Measurements from ENCODE around the gene CCDC184.

CCDC184 gene

DNA sequence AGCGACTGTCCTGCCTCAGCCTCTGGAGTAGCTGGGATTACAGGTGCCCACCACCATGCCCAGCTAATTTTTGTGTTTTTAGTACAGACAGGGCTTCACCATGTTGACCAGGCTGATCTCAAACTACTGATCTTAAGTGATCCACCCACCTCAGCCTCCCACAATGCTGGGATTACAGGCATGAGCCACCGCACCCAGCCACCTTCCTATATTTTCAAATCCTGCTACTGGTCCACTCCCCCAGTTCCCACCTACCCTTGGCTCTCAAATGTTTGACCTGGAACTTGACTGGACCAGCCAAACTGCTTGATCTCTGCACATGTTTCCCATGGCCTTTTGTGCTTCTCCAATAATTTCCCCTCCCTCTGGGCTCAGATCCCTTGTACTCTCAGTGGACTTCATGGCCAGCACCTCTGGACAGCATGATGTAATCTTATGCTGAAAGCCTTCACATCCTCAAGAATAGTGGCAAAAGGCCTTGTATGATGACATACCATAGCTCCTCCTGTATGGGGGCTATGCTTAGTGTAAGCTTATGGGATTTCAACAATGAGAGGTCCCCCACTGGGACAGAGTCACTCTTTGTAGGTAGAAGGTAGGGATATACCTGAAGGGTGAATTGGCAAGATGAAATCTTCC lies 2.5 kb upstream of the CCDC184 start:
- TF ChIP-seq, protein P1, sequence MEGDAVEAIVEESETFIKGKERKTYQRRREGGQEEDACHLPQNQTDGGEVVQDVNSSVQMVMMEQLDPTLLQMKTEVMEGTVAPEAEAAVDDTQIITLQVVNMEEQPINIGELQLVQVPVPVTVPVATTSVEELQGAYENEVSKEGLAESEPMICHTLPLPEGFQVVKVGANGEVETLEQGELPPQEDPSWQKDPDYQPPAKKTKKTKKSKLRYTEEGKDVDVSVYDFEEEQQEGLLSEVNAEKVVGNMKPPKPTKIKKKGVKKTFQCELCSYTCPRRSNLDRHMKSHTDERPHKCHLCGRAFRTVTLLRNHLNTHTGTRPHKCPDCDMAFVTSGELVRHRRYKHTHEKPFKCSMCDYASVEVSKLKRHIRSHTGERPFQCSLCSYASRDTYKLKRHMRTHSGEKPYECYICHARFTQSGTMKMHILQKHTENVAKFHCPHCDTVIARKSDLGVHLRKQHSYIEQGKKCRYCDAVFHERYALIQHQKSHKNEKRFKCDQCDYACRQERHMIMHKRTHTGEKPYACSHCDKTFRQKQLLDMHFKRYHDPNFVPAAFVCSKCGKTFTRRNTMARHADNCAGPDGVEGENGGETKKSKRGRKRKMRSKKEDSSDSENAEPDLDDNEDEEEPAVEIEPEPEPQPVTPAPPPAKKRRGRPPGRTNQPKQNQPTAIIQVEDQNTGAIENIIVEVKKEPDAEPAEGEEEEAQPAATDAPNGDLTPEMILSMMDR (IDR thresholded peaks at IDR 0.05; ENCODE audit: insufficient read depth, low read length, poor library complexity, severe bottlenecking), result no peak
- no peaks in the 10 kb centered on the region for H3K36me3 ChIP-seq (ENCODE audit: control insufficient read depth, insufficient read depth, low read length)
- DNase-seq (ENCODE audit: extremely low read depth, insufficient read length), result no peak
- no peaks in the 10 kb centered on the region; the same call in 1 of the 2 replicates for H3K27me3 ChIP-seq (replicated peaks; ENCODE audit: control insufficient read depth, insufficient read depth, low read length)
- H3K4me3 ChIP-seq (replicated peaks; ENCODE audit: low read depth, low read length), result no peak overlapping the region

DNA sequence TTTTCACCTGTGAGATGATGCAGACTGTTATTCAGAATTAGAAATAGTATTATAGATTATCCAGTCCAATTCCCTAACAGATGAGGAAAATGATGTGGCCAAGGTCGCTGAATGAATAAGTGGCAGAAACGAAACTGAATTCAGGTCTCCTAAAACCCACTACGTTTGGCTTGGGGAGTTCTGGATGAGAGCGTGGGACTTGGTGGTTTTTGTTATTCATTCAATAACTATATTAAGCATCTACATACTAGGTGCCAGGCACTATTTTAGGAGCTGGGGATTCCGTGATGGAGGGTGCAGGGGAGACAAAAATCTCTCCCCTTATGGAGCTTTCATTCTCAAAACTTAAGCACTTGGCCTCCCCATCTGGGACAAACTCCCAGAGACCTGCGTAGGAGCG lies 813 bp upstream of the CCDC184 start:
- DNase-seq (ENCODE audit: extremely low read depth, insufficient read length), result no peak
- TF ChIP-seq, protein P1 (IDR thresholded peaks at IDR 0.05; ENCODE audit: insufficient read depth, low read length, poor library complexity, severe bottlenecking), result no peak
- H3K36me3 ChIP-seq (ENCODE audit: control insufficient read depth, insufficient read depth, low read length), result no peaks in the 10 kb centered on the region
- H3K4me3 ChIP-seq (replicated peaks; ENCODE audit: low read depth, low read length), result peak overlapping the region; percentile 71
- no peaks in the 10 kb centered on the region; the same call in 1 of the 2 replicates for H3K27me3 ChIP-seq (replicated peaks; ENCODE audit: control insufficient read depth, insufficient read depth, low read length)

DNA sequence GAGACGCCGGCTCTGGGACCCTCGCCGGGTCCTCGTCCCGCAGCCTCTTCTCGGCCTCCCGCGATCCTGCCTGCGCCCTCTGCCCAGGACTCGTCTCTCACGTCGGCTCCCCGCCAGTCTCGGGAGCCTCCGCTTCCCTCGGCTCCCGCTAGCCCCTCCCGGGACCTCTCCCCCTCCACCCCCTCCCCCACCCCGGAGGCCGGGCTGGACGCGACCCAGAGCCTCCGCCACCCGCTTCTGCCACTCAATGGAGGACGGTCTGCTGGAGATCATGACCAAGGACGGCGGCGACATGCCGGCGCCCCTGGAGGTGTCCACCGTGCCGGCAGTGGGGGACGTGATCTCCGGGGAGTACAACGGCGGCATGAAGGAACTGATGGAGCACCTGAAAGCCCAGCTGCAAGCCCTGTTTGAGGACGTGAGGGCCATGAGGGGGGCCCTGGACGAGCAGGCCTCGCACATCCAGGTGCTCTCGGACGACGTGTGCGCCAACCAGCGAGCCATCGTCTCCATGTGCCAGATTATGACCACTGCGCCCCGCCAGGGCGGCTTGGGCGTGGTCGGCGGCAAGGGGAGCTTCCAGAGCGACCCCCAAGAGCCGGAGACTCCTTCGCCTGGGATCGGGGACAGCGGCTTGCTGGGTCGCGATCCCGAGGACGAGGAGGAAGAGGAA lies 568 bp downstream of the CCDC184 start:
- Histone ChIP-seq H3K4me3 (replicated peaks; ENCODE audit: low read depth, low read length) (peak overlapping the region; percentile 71), H3K36me3 (ENCODE audit: control insufficient read depth, insufficient read depth, low read length) (no peaks in the 10 kb centered on the region), H3K27me3 (replicated peaks; ENCODE audit: control insufficient read depth, insufficient read depth, low read length) (no peaks in the 10 kb centered on the region; the same call in 1 of the 2 replicates)
- DNase-seq (ENCODE audit: extremely low read depth, insufficient read length), result no peak
- TF ChIP-seq, protein P1 (IDR thresholded peaks at IDR 0.05; ENCODE audit: insufficient read depth, low read length, poor library complexity, severe bottlenecking), result no peak

DNA sequence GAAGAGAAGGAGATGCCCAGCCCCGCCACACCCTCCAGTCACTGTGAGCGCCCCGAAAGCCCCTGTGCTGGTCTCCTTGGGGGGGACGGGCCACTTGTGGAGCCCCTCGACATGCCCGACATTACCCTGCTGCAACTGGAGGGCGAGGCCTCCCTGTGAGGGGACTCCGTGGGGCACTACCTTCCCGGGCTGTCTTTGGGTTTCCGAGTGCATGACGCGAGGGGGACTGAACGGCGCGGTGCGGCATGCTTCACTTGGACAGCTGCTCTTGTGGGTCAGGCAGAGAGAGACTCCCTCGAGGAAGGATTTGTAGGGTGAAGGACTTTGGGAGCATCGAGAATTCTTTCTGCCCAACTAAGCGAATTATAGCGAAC lies 1.1 kb downstream of the CCDC184 start:
- H3K27me3 ChIP-seq (replicated peaks; ENCODE audit: control insufficient read depth, insufficient read depth, low read length), result no peaks in the 10 kb centered on the region; the same call in 1 of the 2 replicates
- TF ChIP-seq, protein P1 (IDR thresholded peaks at IDR 0.05; ENCODE audit: insufficient read depth, low read length, poor library complexity, severe bottlenecking), result no peak
- no peak for DNase-seq (ENCODE audit: extremely low read depth, insufficient read length)
- no peak overlapping the region for H3K4me3 ChIP-seq (replicated peaks; ENCODE audit: low read depth, low read length)
- H3K36me3 ChIP-seq (ENCODE audit: control insufficient read depth, insufficient read depth, low read length), result no peaks in the 10 kb centered on the region

DNA sequence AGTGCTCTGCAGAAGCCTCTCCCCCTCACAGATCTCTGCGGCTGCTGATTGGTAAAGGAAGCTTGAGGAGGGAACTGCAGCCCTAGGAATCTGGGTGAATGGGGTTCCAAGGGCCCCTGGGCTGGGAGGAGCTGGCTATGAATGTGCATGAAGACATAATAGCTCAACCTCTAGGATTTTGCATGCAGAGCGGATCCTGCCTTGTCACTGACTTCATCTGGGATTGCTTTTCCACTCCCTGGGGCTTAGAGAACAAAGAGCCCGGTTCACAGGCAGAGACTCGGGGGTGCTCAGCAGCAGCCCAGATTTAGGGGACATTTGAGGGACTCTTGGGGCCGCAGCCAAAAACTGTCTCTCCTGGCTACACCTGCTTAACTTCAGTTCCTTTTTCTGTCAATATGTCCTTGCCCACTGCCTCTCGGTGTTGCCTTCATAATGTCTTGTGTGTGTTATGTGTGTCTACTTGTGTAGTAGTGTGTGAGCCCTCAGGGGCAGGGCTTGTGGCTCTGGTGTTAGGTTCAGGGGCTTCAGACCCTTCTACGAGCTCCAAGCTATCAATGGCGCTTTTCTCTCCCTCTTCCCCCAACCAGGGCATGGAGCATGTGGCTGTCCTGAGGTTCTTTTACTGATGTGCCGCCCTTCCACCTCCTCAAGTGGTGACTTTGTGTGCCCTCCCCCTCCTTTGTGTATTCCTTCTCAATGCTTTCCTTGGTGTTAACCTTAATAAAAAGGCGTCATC lies 1.9 kb downstream of the CCDC184 start:
- Histone ChIP-seq H3K36me3 (ENCODE audit: control insufficient read depth, insufficient read depth, low read length) (no peaks in the 10 kb centered on the region), H3K27me3 (replicated peaks; ENCODE audit: control insufficient read depth, insufficient read depth, low read length) (no peaks in the 10 kb centered on the region; the same call in 1 of the 2 replicates), H3K4me3 (replicated peaks; ENCODE audit: low read depth, low read length) (no peak overlapping the region)
- no peak for DNase-seq (ENCODE audit: extremely low read depth, insufficient read length)
- TF ChIP-seq, protein P1 (IDR thresholded peaks at IDR 0.05; ENCODE audit: insufficient read depth, low read length, poor library complexity, severe bottlenecking), result no peak
